Measurements from ENCODE around the gene TRIM6. TPM values are rescaled to one million over a fixed set of nuclear protein-coding genes. Genes with fewer than 3 reads are reported as not detected.
A peak's percentile ranks its signal among the peaks of the same experiment; 100 is the strongest.

Gene TRIM6
- total and polyA plus RNA-seq, 9 of the 15 experiments (the other 6 are each of a cell fraction or from before 2014, with no cell fraction given), result 5.0 to 11.8 (median 8.7) TPM

DNA sequence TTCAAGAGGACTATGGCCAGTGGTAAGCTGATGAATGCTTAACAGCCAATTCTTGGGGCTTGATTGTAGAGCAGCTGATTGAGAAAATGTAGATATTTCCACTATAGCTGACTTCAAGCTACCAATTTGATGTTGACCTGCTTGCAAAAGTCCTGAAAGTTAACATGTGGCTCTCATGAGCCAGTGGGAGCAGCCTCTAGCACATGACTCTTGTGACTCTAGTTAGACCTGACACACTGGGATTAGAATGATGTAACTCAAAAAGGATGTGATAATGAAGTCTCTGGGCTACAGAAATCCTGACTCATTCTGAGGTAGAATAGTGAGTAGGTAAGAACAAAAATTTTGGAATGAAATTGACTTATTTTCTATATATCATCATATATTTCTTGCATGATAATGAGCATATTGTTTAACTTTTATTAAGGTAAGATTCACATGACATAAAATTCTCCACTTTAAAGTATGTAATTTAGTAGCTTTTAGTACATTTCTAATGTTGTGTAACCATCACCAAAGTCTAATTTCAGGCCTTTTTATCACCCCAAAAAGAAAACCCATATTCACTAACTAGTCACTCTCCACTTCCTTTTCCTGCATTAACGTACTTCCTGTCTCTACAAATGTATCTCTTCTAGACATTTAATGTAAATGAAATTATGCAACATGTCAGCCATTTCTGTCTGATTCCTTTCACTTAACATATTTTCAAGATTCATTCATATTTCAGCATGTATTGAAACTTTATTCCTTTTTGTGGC is 32.0 kb upstream of the TRIM6 start (continued):
- TF ChIP-seq, protein P1, sequence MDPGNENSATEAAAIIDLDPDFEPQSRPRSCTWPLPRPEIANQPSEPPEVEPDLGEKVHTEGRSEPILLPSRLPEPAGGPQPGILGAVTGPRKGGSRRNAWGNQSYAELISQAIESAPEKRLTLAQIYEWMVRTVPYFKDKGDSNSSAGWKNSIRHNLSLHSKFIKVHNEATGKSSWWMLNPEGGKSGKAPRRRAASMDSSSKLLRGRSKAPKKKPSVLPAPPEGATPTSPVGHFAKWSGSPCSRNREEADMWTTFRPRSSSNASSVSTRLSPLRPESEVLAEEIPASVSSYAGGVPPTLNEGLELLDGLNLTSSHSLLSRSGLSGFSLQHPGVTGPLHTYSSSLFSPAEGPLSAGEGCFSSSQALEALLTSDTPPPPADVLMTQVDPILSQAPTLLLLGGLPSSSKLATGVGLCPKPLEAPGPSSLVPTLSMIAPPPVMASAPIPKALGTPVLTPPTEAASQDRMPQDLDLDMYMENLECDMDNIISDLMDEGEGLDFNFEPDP (CRISPR knock-in tag; IDR thresholded peaks at IDR 0.05), result no peak
- no peak for TF ChIP-seq U2AF2 (optimal IDR thresholded peaks at IDR 0.05; ENCODE audit: low read depth, low read length)
- no peak for TF ChIP-seq ZNF561 (CRISPR knock-in tag; conservative IDR thresholded peaks at IDR 0.05)
- TF ChIP-seq, protein P2, sequence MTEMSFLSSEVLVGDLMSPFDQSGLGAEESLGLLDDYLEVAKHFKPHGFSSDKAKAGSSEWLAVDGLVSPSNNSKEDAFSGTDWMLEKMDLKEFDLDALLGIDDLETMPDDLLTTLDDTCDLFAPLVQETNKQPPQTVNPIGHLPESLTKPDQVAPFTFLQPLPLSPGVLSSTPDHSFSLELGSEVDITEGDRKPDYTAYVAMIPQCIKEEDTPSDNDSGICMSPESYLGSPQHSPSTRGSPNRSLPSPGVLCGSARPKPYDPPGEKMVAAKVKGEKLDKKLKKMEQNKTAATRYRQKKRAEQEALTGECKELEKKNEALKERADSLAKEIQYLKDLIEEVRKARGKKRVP (CRISPR knock-in tag; IDR thresholded peaks at IDR 0.05), result no peak
- no peak for TF ChIP-seq RBBP5 (IDR thresholded peaks at IDR 0.05; ENCODE audit: borderline replicate concordance, insufficient read depth, low read length, poor library complexity, severe bottlenecking)
- no peak for TF ChIP-seq ZNF583 (CRISPR knock-in tag; IDR thresholded peaks at IDR 0.05)
- TF ChIP-seq JUNB (CRISPR knock-in tag; conservative IDR thresholded peaks at IDR 0.05), result no peak
- TF ChIP-seq ZNF12 (CRISPR knock-in tag; IDR thresholded peaks at IDR 0.05), result no peak
- TF ChIP-seq ZNF589 (CRISPR knock-in tag; IDR thresholded peaks at IDR 0.05; ENCODE audit: low read depth), result 0 out of 2 replicates have a peak, but pooled peaks have one; percentile 52
- no peak for TF ChIP-seq ZNF197 (CRISPR knock-in tag; IDR thresholded peaks at IDR 0.05; ENCODE audit: low read depth)
- TF ChIP-seq ZNF316 (IDR thresholded peaks at IDR 0.05), result peak; percentile 43
- TF ChIP-seq CHD2 (IDR thresholded peaks at IDR 0.05; ENCODE audit: low read depth, low read length), result no peak
- TF ChIP-seq, protein P3, sequence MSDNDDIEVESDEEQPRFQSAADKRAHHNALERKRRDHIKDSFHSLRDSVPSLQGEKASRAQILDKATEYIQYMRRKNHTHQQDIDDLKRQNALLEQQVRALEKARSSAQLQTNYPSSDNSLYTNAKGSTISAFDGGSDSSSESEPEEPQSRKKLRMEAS (CRISPR knock-in tag; IDR thresholded peaks at IDR 0.05), result no peak
- no peak for TF ChIP-seq NR2C1 (IDR thresholded peaks at IDR 0.05)
- no peak; the same call in 1 of the 2 replicates for TF ChIP-seq NR2C1 (tag; IDR thresholded peaks at IDR 0.05)
- no peak for TF ChIP-seq POLR2B (IDR thresholded peaks at IDR 0.05; ENCODE audit: low read depth, partially characterized antibody)
- TF ChIP-seq HNRNPH1 (optimal IDR thresholded peaks at IDR 0.05; ENCODE audit: low read depth, low read length), result no peak
- TF ChIP-seq MAFF (IDR thresholded peaks at IDR 0.05; ENCODE audit: low read length), result no peak
- TF ChIP-seq HIVEP1 (CRISPR knock-in tag; IDR thresholded peaks at IDR 0.05), result no peak
- TF ChIP-seq RBM22 (IDR thresholded peaks at IDR 0.05; ENCODE audit: low read depth, low read length, poor library complexity, severe bottlenecking), result no peak
- no peak for TF ChIP-seq SAFB2 (IDR thresholded peaks at IDR 0.05; ENCODE audit: borderline replicate concordance, low read depth, low read length, severe bottlenecking)
- no peak for TF ChIP-seq CTBP1 (IDR thresholded peaks at IDR 0.05; ENCODE audit: borderline replicate concordance)
- no peak for TF ChIP-seq SMAD3 (CRISPR knock-in tag; conservative IDR thresholded peaks at IDR 0.05)
- peak; percentile 57 for TF ChIP-seq SMAD4 (CRISPR knock-in tag; conservative IDR thresholded peaks at IDR 0.05)
- no peak for TF ChIP-seq CSDE1 (IDR thresholded peaks at IDR 0.05)
- TF ChIP-seq CCNT2 (IDR thresholded peaks at IDR 0.05; ENCODE audit: borderline replicate concordance, extremely low read depth, insufficient read length, low read depth, low read length), result no peak
- TF ChIP-seq NEUROD1 (IDR thresholded peaks at IDR 0.05; ENCODE audit: borderline replicate concordance, low read depth, low read length, partially characterized antibody), result no peak
